Limb (tissue), 2 donors: Measurements from ENCODE around the gene HORMAD1.
"Not testable (repeated sequence)": the region's sequence is repeated elsewhere in the genome, so short reads cannot be mapped to it uniquely, and the experiment has no call there.

Experiments used
- DNase-seq, 2 donors: peaks; one replicate each; pipeline ENCODE4 v3.0.0-alpha.2; 2016; ENCODE audit errors: extremely low spot score in 2 of 2

The HORMAD1 gene, protein sequence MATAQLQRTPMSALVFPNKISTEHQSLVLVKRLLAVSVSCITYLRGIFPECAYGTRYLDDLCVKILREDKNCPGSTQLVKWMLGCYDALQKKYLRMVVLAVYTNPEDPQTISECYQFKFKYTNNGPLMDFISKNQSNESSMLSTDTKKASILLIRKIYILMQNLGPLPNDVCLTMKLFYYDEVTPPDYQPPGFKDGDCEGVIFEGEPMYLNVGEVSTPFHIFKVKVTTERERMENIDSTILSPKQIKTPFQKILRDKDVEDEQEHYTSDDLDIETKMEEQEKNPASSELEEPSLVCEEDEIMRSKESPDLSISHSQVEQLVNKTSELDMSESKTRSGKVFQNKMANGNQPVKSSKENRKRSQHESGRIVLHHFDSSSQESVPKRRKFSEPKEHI

DNA sequence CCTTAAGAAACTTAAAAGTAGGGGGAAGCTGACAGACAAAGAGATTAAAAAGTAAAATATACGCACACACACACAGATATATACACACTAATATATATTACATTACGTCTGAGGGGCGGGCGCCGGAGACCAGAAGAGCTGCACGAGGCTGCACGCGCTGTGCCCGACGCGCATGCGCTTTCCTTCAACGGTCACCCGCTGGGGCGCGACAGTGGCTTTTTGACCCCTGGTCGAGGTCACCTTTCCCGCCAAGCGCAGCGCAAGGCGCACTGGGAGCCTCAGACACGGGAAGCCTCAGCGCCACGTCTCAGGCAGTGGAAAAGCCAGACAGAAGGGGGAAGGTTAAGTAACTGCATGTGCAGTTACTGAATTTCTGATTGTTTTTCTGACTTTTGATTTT is at the start of gene HORMAD1:
HORMAD1 (minus strand) TSS at position 193 of the 400 bp plus-strand sequence. CDS start 1,390 bp downstream, outside the sequence.
- no peak for DNase-seq

- not testable (repeated sequence) for DNase-seq
Measured at GRCh38 chr1:150767704-150768103, 47.0 kb upstream of the HORMAD1 start.

DNA sequence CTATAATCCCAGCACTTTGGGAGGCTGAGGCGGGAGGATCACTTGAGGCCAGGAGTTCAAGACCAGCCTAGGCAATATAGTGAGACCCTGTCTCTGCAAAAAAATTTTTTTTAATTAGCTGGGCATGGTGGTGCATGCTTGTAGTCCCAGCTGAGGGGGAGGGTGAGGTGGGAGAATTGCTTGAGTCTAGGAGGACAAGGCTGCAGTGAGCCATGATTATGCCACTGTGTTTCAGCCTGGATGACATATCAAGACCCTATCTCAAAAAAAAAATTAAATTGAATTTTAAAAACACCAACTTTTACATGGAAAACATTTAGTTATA is 45.2 kb upstream of the HORMAD1 start:
- not testable (repeated sequence) for DNase-seq

GRCh38 chr1:150765296-150765976 is 44.7 kb upstream of the HORMAD1 start, which contains the start of gene CTSS:
TSS of gene CTSS (minus strand) at chr1:150765778. CDS start at chr1:150764763, 1,015 bp downstream.
- DNase-seq: peak in 1 of 2 donors; percentile 34

- DNase-seq: peak in 1 of 2 donors; percentile 41
Measured at GRCh38 chr1:150764617-150765101, 44.0 kb upstream of the HORMAD1 start.

DNA sequence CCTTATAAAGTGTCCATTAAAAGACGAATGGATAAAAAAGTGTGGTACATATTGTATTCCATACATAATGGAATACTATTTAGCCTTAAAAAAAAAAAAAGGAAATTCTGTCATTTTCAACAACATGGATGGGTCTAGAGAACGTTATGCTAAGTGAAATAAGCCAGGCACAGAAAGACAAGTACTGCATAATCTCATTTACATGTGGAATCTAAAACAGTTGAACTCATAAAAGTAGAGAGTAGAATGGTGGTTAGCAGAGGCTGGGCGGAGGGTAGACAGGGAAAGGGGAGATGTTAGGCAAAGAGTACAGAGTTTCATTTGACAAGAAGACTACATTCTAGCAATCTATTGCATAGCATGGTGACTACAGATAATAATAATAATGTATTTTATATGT is 42.3 kb upstream of the HORMAD1 start:
- DNase-seq: no peak

DNA sequence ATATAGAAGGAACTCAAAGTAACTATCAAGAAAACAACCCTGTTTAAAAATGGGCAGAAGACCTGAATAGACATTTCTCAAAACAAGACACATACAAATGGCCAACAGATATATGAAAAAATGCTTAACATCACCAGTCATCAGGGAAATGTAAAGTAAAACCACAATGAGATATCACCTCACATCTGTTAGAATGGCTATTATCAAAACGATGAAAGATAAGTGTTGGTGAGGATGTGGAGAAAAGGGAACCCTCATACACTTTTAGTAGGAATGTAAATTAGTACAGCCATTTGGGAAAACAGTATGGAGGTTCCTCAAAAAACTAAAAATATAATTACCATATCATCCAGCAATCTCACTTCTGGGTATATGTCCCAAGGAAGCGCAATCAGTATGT is 41.9 kb upstream of the HORMAD1 start:
- DNase-seq: no peak

- no peak for DNase-seq
Measured at GRCh38 chr1:150761801-150762200, 41.1 kb upstream of the HORMAD1 start.

GRCh38 chr1:150760013-150760412 is 39.3 kb upstream of the HORMAD1 start:
- no peak for DNase-seq

DNA sequence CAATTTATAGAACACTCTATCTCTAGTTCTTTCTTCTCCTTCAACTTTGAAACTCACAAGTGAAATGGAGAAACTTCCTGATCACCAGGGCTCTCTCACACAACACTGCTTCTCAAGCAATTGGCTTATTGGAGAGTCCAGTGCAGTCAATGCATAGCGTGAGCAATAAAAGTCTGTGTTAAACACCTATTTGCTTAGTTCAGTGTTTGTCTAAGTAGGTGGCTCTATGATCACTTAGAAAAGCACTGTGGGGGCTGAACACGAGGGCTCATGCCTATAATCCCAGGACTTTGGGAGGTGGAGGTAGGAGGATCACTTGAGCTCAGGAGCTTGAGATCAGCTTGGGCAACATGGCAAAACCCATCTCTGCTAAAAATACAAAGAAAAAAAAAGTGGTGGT is 32.7 kb upstream of the HORMAD1 start:
- no peak for DNase-seq

DNA sequence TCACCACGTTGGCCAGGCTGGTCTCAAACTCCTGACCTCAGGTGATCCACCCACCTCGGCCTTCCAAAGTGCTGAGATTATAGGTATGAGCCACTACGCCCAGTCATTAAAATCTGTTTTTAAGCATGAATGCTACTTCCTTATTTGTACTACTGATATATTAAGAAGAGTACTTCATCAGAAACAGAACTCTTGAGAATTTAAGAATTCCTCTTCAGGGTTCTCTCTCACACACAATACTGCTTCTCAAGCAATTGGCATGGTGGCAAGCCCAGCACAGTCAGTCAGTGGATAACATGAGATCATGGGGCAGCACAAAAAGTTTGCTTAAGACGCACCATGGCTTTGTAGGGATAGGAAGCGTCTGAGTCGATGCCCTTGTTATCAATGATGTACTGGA is 30.7 kb upstream of the HORMAD1 start:
- DNase-seq: no peak

DNA sequence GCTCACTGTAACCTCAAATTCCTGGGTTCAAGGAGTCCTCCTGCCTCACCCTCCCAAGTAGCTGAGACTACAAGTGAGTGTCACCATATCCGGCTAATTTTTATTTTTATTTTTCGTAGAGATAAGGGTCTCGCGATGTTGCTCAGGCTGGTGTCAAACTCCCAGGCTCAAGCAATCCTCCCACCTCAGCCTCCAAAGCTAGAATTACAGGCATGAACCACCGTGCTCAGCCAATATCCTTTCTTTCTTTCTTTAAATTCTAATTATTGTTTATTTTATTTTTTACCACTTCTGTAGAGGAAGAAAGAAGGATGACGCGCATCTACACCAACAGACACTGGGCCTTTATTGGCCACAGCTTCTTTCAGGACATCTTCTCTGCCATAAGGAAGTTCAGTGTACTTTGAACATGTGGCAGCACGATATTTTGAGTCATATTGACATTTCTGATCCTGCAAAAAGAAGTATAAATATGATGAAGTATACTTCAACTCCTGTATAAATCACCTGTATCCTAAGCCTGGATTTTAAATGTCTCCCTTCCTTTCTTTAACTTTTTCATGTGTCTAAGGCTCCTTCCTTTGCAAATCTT is 29.1 kb upstream of the HORMAD1 start:
- DNase-seq: no peak

DNA sequence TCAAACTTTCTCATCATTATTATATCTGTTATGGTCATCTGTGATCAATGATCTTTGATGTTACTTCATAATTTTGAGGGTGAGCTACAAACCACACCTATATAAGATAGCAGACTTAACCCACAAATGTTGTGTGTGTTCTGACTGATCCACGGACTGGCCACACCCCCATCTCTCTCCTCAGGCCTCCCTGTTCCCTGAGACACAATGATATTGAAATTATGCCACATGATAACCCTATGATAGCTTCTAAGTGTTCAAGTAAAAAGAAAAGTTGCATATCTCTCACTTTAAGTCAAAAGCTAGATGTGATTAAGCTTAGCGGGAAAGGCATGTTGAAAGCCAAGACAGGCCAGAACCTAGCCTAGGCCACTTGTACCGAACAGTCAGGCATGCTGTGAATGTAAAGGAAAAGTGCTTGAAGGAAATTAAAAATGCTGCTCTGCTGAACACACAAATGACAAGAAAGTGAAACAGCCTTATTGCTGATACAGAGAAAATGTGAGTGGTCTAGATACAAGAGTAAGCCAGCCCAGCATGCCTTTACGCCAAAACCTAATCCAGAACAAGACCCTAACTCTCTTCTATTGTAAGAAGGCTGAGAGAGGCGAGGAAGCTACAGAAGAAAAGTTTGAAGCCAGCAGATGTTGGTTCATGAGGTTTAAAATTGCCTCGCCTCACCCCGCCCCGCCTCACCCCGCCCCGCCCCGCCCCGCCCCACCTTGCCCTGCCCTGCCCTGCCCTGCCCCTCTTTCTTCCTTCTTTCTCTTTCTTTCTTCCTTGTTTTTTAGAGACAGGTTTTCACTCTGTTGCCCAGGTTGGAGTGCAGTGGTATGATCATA is 28.4 kb upstream of the HORMAD1 start:
- no peak for DNase-seq

- DNase-seq: no peak
Measured at GRCh38 chr1:150730130-150730721, 9.5 kb upstream of the HORMAD1 start.

DNA sequence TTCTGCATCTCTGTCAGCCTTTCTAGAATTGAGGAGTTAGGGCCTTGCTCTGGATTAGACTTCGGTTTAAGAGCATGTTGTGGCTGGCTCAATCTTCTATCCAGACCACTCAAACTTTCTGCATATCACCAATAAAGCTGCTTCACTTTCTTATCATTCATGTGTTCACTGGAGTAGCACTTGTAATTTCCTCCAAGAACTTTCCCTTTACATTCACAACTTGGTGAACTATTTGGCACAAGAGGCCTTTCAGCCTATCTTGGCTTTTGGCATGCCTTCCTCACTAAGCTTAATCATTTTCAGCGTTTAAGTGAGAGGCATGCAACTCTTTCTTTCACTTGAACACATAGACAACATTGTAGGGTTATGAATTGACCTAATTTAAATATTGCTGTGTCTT is 3.6 kb upstream of the HORMAD1 start:
- no peak for DNase-seq

- no peak for DNase-seq
Measured at GRCh38 chr1:150720098-150720497, 597 bp downstream of the HORMAD1 start.

DNA sequence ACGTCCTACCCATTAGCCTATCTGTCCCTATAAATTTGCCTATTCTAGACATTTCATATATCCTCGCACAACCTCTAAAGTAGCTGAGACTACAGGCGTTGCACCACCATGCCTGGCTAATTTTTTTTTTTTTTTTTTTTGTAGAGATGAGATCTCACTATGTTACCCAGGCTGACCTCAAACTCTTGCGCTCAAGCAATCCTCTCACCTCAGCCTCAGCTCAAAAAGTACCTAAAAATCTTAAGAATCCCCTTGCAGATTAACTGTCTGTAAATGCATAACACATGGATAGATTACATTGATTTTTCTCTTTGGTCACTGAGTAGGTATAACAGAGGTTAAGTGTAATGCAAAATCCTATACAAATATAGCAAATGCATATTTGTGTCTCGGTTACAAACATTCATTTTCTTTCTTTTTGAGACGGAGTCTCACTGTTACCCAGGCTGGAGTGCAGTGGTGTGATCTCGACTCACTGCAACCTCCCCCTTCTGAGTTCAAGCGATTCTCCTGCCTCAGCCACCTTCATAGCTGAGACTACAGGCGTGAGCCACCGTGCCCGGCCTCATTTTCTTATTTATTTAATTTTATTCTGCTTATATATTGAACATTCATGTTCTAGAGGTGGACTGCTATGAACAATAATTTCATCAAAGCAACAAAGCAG is 2.3 kb downstream of the HORMAD1 start:
- no peak for DNase-seq

- DNase-seq: not testable (repeated sequence)
Measured at GRCh38 chr1:150709031-150709430, 11.7 kb downstream of the HORMAD1 start.

GRCh38 chr1:150708595-150708994 is 12.1 kb downstream of the HORMAD1 start:
- no peak for DNase-seq

GRCh38 chr1:150706091-150706490 is 14.6 kb downstream of the HORMAD1 start:
- DNase-seq: no peak
